PC-3 (cell line): ENCODE measurements around the gene FAM227A. TPM values are rescaled to one million over a fixed set of nuclear protein-coding genes. Genes with fewer than 3 reads are reported as not detected.
A peak's percentile ranks its signal among the peaks of the same experiment; 100 is the strongest.
"Not testable (repeated sequence)": the region's sequence is repeated elsewhere in the genome, so short reads cannot be mapped to it uniquely, and the experiment has no call there.

Experiments used
- ATAC-seq: fragments of 200-7000 bp; cut with Tn5 transposase; 2 replicates; pipeline ENCODE4 v1.9.1; 2020; ENCODE audit warnings: mild to moderate bottlenecking, moderate library complexity
- BruUV-seq: library from RNA; stranded (reverse); fragments of 400-500 nt; replicated peaks from 2 replicates; lab custom pipeline; 2021; lab: Mats Ljungman, UMichigan
- CTCF ChIA-PET: fragments of 300-600 bp; sonication (Branson Sonifier 250); formaldehyde crosslinking; loops from one replicate; lab custom pipeline; 2022; ENCODE audit warnings: antibody characterized with exemption; lab: Charles Lee
- POLR2A ChIA-PET: fragments of 300-600 bp; sonication (Branson Sonifier 250); formaldehyde crosslinking; loops from one replicate; lab custom pipeline; 2022; ENCODE audit warnings: antibody characterized with exemption; ENCODE audit not compliant: unreplicated experiment; lab: Charles Lee
- DNase-seq: peaks from one replicate; pipeline ENCODE4 v3.0.0-alpha.2; 2015
- H2AFZ ChIP-seq: fragments of 300-600 bp; sonication (generic); 2 replicates; pipeline ENCODE4 v1.6.0; 2016; ENCODE audit warnings: antibody characterized with exemption, low read length
- H3F3A ChIP-seq: fragments of 300-600 bp; sonication (generic); one replicate; pipeline ENCODE4 v1.6.0; 2017; ENCODE audit warnings: antibody characterized with exemption, low read length, control low read depth, mild to moderate bottlenecking; ENCODE audit not compliant: unreplicated experiment
- H3K27ac ChIP-seq: fragments of 300-600 bp; sonication (generic); 2 replicates; pipeline ENCODE4 v1.5.1; 2016; ENCODE audit warnings: mild to moderate bottlenecking, low read length
- H3K27me3 ChIP-seq: fragments of 300-600 bp; sonication (generic); 2 replicates; pipeline ENCODE4 v1.6.1; 2016; ENCODE audit warnings: low read length, mixed read lengths
- H3K36me3 ChIP-seq: fragments of 300-600 bp; sonication (generic); 2 replicates; pipeline ENCODE4 v1.6.1; 2016; ENCODE audit warnings: low read depth, mixed run types, low read length, mixed read lengths
- H3K4me1 ChIP-seq: fragments of 300-600 bp; sonication (generic); 2 replicates; pipeline ENCODE4 v1.5.1; 2016; ENCODE audit warnings: low read length; ENCODE audit not compliant: insufficient read depth
- H3K4me2 ChIP-seq: fragments of 300-600 bp; sonication (generic); 2 replicates; pipeline ENCODE4 v1.6.0; 2016; ENCODE audit warnings: low read length
- H3K4me3 ChIP-seq: fragments of 300-600 bp; sonication (generic); 2 replicates; pipeline ENCODE4 v1.5.1; 2016; ENCODE audit warnings: mild to moderate bottlenecking, low read length, mixed read lengths
- H3K79me2 ChIP-seq: fragments of 300-600 bp; sonication (generic); 2 replicates; pipeline ENCODE4 v1.6.1; 2017; ENCODE audit warnings: low read length, mixed read lengths
- H3K9ac ChIP-seq: fragments of 300-600 bp; sonication (generic); 2 replicates; pipeline ENCODE4 v1.6.0; 2016; ENCODE audit warnings: mild to moderate bottlenecking, low read length
- H3K9me2 ChIP-seq: fragments of 300-600 bp; sonication (generic); replicated peaks from 2 replicates; pipeline ENCODE4 v1.6.1; 2016; ENCODE audit warnings: mixed run types, low read length, mixed read lengths
- H3K9me3 ChIP-seq: fragments of 300-600 bp; sonication (generic); 2 replicates; pipeline ENCODE4 v1.6.1; 2016; ENCODE audit warnings: low read length, mixed read lengths
- H4K20me1 ChIP-seq: fragments of 300-600 bp; sonication (generic); 2 replicates; pipeline ENCODE4 v1.6.1; 2016; ENCODE audit warnings: low read length, mixed read lengths
- EZH2 ChIP-seq: fragments of 300-600 bp; sonication (generic); IDR thresholded peaks from one replicate; pipeline ENCODE4 v1.6.1; 2017; ENCODE audit warnings: antibody characterized with exemption, mild to moderate bottlenecking, low read length; ENCODE audit not compliant: unreplicated experiment
- EZH2phosphoT487 ChIP-seq: fragments of 300-600 bp; sonication (generic); IDR thresholded peaks from 2 replicates; pipeline ENCODE4 v1.6.1; 2018; ENCODE audit warnings: mild to moderate bottlenecking, antibody characterized with exemption, low read length, borderline replicate concordance
- intact Hi-C: fragments of 100-400 bp; cut with micrococcal nuclease; formaldehyde crosslinking; loops from 2 replicates; pipeline ENCODE4 v1.9.0; 2023
- total RNA-seq: library from RNA; depleted of rRNA; stranded (reverse); fragments of >200 nt; gene quantifications from 2 replicates; pipeline ENCODE4 v1.2.3, GENCODE V29; 2014
- TF ChIP-seq, protein P1 (sequence below): fragments of 300-600 bp; sonication (generic); conservative IDR thresholded peaks from 2 replicates; pipeline ENCODE4 v1.5.1; 2017; ENCODE audit warnings: antibody characterized with exemption, low read depth, mild to moderate bottlenecking, low read length

FAM227A gene
- total RNA-seq, 1 experiment from 2014 or later, result 1.2 TPM

DNA sequence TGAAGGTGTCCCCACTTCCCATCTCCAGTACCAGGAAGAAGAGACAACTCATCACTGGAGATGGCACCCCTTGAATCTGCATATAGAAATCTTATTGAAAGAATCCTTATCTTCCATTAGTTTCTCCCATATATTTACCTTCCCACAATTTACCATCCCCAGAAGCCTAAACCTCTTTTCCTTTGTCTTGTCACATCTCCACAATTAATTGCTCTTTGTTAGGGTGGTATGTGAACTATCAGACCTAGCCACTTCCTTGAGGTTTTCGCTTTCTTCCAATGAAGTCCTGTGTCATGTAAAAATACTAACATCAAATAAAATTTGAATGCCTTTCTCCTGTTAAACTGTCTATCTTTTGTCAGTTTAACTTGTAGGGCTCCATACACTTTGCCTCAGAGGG, 37.9 kb downstream of the FAM227A start:
- POLR2A ChIA-PET, result no interaction called here
- no peak overlapping the region for H2AFZ ChIP-seq
- ATAC-seq (no peak), DNase-seq (no peak)
- H3K27me3 ChIP-seq, result no peaks in the 10 kb centered on the region
- no peak overlapping the region for H3K27ac ChIP-seq
- peaks cover 10% of the 10 kb centered on the region for H3K36me3 ChIP-seq
- H3K9me2 ChIP-seq, result no peaks in the 10 kb centered on the region
- H3K4me3 ChIP-seq, result no peak overlapping the region
- H3K4me1 ChIP-seq, result no peaks in the 10 kb centered on the region
- H3K79me2 ChIP-seq, result no peaks in the 10 kb centered on the region
- intact Hi-C loops, result no loop called here
- TF ChIP-seq, protein P1, sequence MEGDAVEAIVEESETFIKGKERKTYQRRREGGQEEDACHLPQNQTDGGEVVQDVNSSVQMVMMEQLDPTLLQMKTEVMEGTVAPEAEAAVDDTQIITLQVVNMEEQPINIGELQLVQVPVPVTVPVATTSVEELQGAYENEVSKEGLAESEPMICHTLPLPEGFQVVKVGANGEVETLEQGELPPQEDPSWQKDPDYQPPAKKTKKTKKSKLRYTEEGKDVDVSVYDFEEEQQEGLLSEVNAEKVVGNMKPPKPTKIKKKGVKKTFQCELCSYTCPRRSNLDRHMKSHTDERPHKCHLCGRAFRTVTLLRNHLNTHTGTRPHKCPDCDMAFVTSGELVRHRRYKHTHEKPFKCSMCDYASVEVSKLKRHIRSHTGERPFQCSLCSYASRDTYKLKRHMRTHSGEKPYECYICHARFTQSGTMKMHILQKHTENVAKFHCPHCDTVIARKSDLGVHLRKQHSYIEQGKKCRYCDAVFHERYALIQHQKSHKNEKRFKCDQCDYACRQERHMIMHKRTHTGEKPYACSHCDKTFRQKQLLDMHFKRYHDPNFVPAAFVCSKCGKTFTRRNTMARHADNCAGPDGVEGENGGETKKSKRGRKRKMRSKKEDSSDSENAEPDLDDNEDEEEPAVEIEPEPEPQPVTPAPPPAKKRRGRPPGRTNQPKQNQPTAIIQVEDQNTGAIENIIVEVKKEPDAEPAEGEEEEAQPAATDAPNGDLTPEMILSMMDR, result no peak
- TF ChIP-seq EZH2phosphoT487 (no peak), EZH2 (no peak)
- CTCF ChIA-PET, result no interaction called here
- no peak overlapping the region for H3K4me2 ChIP-seq
- no peaks in the 10 kb centered on the region for H3K9me3 ChIP-seq
- no peak overlapping the region for H3K9ac ChIP-seq
- H3F3A ChIP-seq, result no peaks in the 10 kb centered on the region
- no TSS peak for BruUV-seq
- no peaks in the 10 kb centered on the region for H4K20me1 ChIP-seq

DNA sequence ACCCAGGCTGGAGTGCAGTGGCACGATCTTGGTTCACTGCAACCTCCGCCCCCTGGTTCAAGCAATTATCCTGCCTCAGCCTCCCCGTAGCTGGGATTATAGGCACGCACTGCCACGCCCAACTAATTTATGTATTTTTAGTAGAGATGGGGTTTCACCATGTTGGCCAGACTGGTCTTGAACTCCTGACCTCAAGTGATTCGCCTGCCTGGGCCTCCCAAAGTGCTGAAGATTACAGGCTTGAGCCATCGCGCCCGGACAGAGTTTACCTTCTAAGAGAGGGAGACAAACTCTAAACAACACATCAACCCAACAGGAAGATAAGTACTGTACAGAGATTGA, 41.2 kb downstream of the FAM227A start:
- H3K9ac ChIP-seq, CTCF ChIA-PET, DNase-seq, H3F3A ChIP-seq, BruUV-seq, H3K9me2 ChIP-seq, POLR2A ChIA-PET, intact Hi-C loops, ATAC-seq, H3K27ac ChIP-seq, H3K9me3 ChIP-seq, H3K4me1 ChIP-seq, H3K4me2 ChIP-seq, H3K36me3 ChIP-seq, H3K27me3 ChIP-seq, H3K79me2 ChIP-seq, H2AFZ ChIP-seq, H3K4me3 ChIP-seq, H4K20me1 ChIP-seq: not testable (repeated sequence)

DNA sequence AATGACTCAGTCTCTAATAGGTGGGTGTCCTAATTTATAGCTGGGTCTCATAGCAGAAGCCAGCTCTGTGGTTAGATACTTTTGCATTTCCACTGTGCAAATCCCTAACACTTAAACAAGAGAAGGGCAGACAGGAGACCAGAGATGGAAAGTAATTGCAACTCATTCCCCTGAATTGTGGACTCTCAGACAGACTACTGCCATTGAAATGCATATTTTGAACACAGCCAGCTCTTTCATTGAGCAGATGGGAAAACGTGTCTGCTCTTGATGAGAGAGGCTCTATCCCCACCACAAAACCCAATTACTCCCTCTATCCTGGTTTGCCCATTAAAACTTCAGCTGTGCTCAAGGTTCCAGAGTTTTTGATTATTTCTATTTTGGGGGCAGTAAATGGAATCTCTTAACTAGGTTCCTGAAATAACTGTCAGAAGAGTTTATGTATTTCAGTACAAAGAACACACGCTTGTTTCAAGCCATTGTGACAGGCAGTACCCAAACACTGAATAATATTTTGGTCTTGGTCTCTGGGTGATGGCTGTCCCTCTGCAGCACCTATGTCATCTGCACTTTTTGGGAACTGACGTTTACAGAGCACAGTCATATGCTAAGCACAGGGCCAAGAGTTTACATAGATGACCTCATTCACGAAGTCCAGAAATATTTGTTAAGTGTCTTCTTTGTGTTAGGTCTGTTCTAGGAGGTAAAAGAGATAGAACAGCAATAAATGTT, 41.7 kb downstream of the FAM227A start:
- Histone ChIP-seq H3K4me3 (no peak overlapping the region), H2AFZ (no peak overlapping the region), H3K4me1 (no peaks in the 10 kb centered on the region), H3K9ac (no peak overlapping the region), H3K36me3 (peaks cover 10% of the 10 kb centered on the region), H3K9me3 (no peaks in the 10 kb centered on the region), H3K27ac (no peak overlapping the region), H3K27me3 (no peaks in the 10 kb centered on the region), H3K4me2 (no peak overlapping the region), H3K9me2 (no peaks in the 10 kb centered on the region), H4K20me1 (no peaks in the 10 kb centered on the region), H3F3A (no peaks in the 10 kb centered on the region), H3K79me2 (no peaks in the 10 kb centered on the region)
- DNase-seq (no peak), ATAC-seq (peak; percentile 24; the same call in 1 of the 2 replicates)
- no TSS peak for BruUV-seq
- POLR2A ChIA-PET, result no interaction called here
- intact Hi-C loops, result no loop called here
- CTCF ChIA-PET, result interaction anchor here (0.6 kb wide), 1 partner anchor 257 kb away, joined by 3 read pairs; the partner anchor contains the start of gene CBX6
- TF ChIP-seq EZH2, result no peak
- no peak for TF ChIP-seq EZH2phosphoT487
- TF ChIP-seq, protein P1, result no peak
